ENCODE results near the gene CENATAC. TPM values are rescaled to one million over a fixed set of nuclear protein-coding genes. Genes with fewer than 3 reads are reported as not detected.
"Not testable (repeated sequence)": the region's sequence is repeated elsewhere in the genome, so short reads cannot be mapped to it uniquely, and the experiment has no call there.

CENATAC gene, protein sequence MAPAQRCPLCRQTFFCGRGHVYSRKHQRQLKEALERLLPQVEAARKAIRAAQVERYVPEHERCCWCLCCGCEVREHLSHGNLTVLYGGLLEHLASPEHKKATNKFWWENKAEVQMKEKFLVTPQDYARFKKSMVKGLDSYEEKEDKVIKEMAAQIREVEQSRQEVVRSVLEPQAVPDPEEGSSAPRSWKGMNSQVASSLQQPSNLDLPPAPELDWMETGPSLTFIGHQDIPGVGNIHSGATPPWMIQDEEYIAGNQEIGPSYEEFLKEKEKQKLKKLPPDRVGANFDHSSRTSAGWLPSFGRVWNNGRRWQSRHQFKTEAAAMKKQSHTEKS
- 43.0 and 46.9 TPM in 2 replicates for total RNA-seq (2022)
- Bru-seq, nascent RNA, result percentile 74 among the genes with signal in this experiment
- BruChase-seq, experiment 1, labeled RNA remaining after a 6-hour chase, result percentile 93 among the genes with signal in this experiment
- BruChase-seq, experiment 2, labeled RNA remaining after a 2-hour chase, result percentile 97 among the genes with signal in this experiment
- long read RNA-seq, partial matches to known transcripts, result 1 of 8 reads
- long read RNA-seq, other reads (novel, unspliced or antisense), result 3 of 8 reads

DNA sequence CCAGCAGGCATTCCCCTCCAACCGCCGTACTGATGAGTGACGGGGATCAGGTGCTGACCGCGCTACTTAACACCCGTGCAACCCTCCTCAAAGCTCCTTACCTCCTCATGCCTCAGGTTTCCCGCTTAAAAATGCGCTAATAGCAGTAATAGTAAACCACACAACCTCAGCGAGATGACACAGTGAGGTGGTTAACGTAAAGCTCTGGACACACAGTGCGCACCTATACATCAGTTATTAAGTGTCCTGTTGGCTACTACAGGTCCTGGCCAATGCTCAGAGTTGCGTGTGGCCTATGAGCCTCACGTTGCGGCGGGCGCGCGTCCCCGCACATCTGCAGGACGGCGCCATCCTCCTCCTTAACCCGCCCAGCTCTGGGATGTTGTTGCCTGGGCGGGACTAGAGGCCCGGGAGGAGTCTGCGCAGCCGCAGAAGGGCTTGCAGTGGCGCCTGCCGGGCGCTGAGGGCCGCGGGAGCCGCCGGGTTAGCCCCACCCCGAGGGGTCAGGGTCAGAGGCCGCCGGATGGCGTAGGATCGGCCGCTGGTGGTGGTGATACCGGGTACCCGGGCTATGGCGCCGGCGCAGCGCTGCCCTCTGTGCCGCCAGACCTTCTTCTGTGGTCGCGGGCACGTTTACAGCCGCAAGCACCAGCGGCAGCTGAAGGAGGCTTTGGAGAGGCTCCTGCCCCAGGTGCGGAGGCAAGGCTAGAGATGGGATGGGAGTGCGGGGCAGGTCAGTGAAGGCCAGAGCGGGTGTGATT, at the start of gene CENATAC:
Gene CENATAC (plus strand): TSS at position 512 of the 761 bp plus-strand sequence. CDS start 60 bp downstream, at position 572.
- Mint-ChIP-seq H3K36me3 (ENCODE audit: insufficient read depth, unreplicated experiment) (peaks cover 34% of the 10 kb centered on the region), H3K27me3 (ENCODE audit: unreplicated experiment) (no peaks in the 10 kb centered on the region), H3K9me3 (ENCODE audit: low read depth, unreplicated experiment) (no peaks in the 10 kb centered on the region), H3K4me3 (ENCODE audit: low read depth, unreplicated experiment) (peak within 1 kb of the TSS; percentile 99), H3K27ac (ENCODE audit: unreplicated experiment) (peak within 1 kb of the TSS; percentile 45), H3K4me1 (ENCODE audit: low read depth, unreplicated experiment) (peaks cover 9% of the 10 kb centered on the region)
- BruUV-seq (replicated peaks), result no TSS peak
- CTCF ChIA-PET, result no interaction called here
- DNase-seq, result peak; percentile 87
- intact Hi-C loops (cut with micrococcal nuclease; ENCODE audit: unreplicated experiment), result no loop called here
- TF ChIP-seq CTCF (IDR thresholded peaks at IDR 0.05; ENCODE audit: unreplicated experiment), result no peak

- intact Hi-C loops (cut with micrococcal nuclease; ENCODE audit: unreplicated experiment), result loop anchor here (10.0 kb wide), 1 partner anchor 268 kb away; no protein-coding TSS in a partner anchor
- no peak for DNase-seq
- TF ChIP-seq CTCF (IDR thresholded peaks at IDR 0.05; ENCODE audit: unreplicated experiment), result no peak
- Mint-ChIP-seq H3K9me3 (ENCODE audit: low read depth, unreplicated experiment) (no peaks in the 10 kb centered on the region), H3K4me3 (ENCODE audit: low read depth, unreplicated experiment) (no peak overlapping the region), H3K27ac (ENCODE audit: unreplicated experiment) (no peak overlapping the region), H3K4me1 (ENCODE audit: low read depth, unreplicated experiment) (peaks cover 10% of the 10 kb centered on the region), H3K27me3 (ENCODE audit: unreplicated experiment) (peaks cover 7% of the 10 kb centered on the region), H3K36me3 (ENCODE audit: insufficient read depth, unreplicated experiment) (no peaks in the 10 kb centered on the region)
- BruUV-seq (replicated peaks), result no TSS peak
- CTCF ChIA-PET, result interaction anchor here (0.6 kb wide), 1 partner anchor 157 kb away, joined by 4 read pairs; no protein-coding TSS in a partner anchor
Observed at GRCh38 chr11:118953265-118953664, 44.7 kb upstream of the CENATAC start.

GRCh38 chr11:118953976-118954375, 44.0 kb upstream of the CENATAC start:
- H3K4me3 Mint-ChIP-seq (ENCODE audit: low read depth, unreplicated experiment); H3K36me3 Mint-ChIP-seq (ENCODE audit: insufficient read depth, unreplicated experiment); H3K27ac Mint-ChIP-seq (ENCODE audit: unreplicated experiment); H3K9me3 Mint-ChIP-seq (ENCODE audit: low read depth, unreplicated experiment); BruUV-seq (replicated peaks); DNase-seq; CTCF ChIA-PET: not testable (repeated sequence)
- peaks cover 10% of the 10 kb centered on the region for H3K4me1 Mint-ChIP-seq (ENCODE audit: low read depth, unreplicated experiment)
- peaks cover 14% of the 10 kb centered on the region for H3K27me3 Mint-ChIP-seq (ENCODE audit: unreplicated experiment)
- intact Hi-C loops (cut with micrococcal nuclease; ENCODE audit: unreplicated experiment), result loop anchor here (10.0 kb wide), 1 partner anchor 269 kb away; no protein-coding TSS in a partner anchor

- intact Hi-C loops (cut with micrococcal nuclease; ENCODE audit: unreplicated experiment), result loop anchor here (1.0 to 10.0 kb wide), 3 partner anchors 27 to 271 kb away; no protein-coding TSS in a partner anchor
- H3K4me1 Mint-ChIP-seq (ENCODE audit: low read depth, unreplicated experiment), result peaks cover 10% of the 10 kb centered on the region
- H3K9me3 Mint-ChIP-seq (ENCODE audit: low read depth, unreplicated experiment), result no peaks in the 10 kb centered on the region
- TSS peak; percentile 61 for BruUV-seq (replicated peaks)
- peak; percentile 90 for DNase-seq
- H3K36me3 Mint-ChIP-seq (ENCODE audit: insufficient read depth, unreplicated experiment), result no peaks in the 10 kb centered on the region
- H3K27me3 Mint-ChIP-seq (ENCODE audit: unreplicated experiment), result peaks cover 29% of the 10 kb centered on the region
- CTCF ChIA-PET, result interaction anchor here (0.6 kb wide), 1 partner anchor 267 kb away, joined by 4 read pairs; no protein-coding TSS in a partner anchor
- peak; percentile 81 for TF ChIP-seq CTCF (IDR thresholded peaks at IDR 0.05; ENCODE audit: unreplicated experiment)
- H3K27ac Mint-ChIP-seq (ENCODE audit: unreplicated experiment), result no peak within 1 kb of the TSS
- no peak within 1 kb of the TSS for H3K4me3 Mint-ChIP-seq (ENCODE audit: low read depth, unreplicated experiment)
Observed at GRCh38 chr11:118956094-118956846, 41.7 kb upstream of the CENATAC start, which contains the start of gene UPK2. UPK2 (plus strand) TSS chr11:118956298; CDS start chr11:118956351, 53 bp downstream.

All from Calu3 (cell line).